Measurements from ENCODE around the gene FOXRED2.

DNA sequence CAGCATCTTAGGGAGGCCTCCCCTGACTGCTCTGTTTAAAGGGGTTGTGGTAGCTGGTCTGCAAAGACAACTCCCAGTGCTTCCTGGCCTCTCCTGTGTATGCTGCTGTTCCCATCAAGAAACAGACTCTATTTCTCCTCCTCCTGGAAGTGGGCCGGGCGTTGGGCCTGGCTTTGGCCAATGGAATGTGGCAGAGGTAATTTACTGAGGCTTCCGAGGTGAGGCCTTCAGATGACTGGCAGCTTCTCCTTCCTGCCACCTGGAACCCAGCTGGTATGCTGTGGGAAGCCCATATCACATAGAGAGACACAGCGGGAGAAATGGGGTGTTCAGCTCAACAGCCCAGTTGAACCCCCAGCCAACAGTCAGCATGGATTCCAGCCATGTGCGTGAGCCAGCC lies 47.3 kb upstream of the FOXRED2 start:
- TF ChIP-seq, protein P1, sequence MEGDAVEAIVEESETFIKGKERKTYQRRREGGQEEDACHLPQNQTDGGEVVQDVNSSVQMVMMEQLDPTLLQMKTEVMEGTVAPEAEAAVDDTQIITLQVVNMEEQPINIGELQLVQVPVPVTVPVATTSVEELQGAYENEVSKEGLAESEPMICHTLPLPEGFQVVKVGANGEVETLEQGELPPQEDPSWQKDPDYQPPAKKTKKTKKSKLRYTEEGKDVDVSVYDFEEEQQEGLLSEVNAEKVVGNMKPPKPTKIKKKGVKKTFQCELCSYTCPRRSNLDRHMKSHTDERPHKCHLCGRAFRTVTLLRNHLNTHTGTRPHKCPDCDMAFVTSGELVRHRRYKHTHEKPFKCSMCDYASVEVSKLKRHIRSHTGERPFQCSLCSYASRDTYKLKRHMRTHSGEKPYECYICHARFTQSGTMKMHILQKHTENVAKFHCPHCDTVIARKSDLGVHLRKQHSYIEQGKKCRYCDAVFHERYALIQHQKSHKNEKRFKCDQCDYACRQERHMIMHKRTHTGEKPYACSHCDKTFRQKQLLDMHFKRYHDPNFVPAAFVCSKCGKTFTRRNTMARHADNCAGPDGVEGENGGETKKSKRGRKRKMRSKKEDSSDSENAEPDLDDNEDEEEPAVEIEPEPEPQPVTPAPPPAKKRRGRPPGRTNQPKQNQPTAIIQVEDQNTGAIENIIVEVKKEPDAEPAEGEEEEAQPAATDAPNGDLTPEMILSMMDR (conservative IDR thresholded peaks at IDR 0.05 in 1 of 2, IDR thresholded peaks at IDR 0.05 in 1 of 2; ENCODE audit: low read depth in 1 of 2, low read length in 2 of 2), result no peak
- TF ChIP-seq EZH2 (IDR thresholded peaks at IDR 0.05; ENCODE audit: low read length, missing control alignments), result no peak
